ENCODE data around the gene ARHGEF33.

- TF ChIP-seq CTCF (IDR thresholded peaks at IDR 0.05) (no peak), POLR2A (IDR thresholded peaks at IDR 0.05) (no peak)
Measured at GRCh38 chr2:38988716-38989115, 99.0 kb downstream of the ARHGEF33 start.

Measured in testis (tissue), 2 donors.